ENCODE results near the gene ADAR.

- TF ChIP-seq CTCF (IDR thresholded peaks at IDR 0.05; ENCODE audit: insufficient read depth, low read depth, low read length) (no peak), EZH2 (IDR thresholded peaks at IDR 0.05; ENCODE audit: insufficient read depth, low read length) (no peak)
Observed at GRCh38 chr1:154614247-154614646, 6.3 kb upstream of the ADAR start.
